ENCODE measurements around the gene XRN2.
"Not testable (repeated sequence)": the region's sequence is repeated elsewhere in the genome, so short reads cannot be mapped to it uniquely, and the experiment has no call there.

The XRN2 gene

DNA sequence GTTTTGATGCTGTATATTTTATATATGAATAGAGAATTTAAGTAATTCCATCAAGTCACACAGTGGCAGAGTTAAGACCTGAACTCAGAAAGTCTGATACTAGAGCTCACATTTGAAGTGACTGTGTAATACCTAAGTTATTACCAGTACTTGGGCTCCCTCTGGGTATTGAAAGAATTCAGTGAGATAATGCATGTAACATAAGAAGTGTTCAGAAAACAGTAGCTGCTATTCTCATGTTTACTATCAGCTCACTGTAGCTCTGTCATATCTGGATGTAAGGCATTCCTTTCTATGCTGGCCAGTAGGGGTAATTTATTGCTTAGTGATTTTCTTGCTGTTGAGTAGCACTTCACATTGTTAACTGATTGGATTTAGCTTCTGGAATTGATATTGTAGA lies 49.6 kb downstream of the XRN2 start:
- DNase-seq = no peak

- no peak for DNase-seq
Measured at GRCh38 chr20:21353236-21353635, 50.1 kb downstream of the XRN2 start.

- DNase-seq = no peak
Measured at GRCh38 chr20:21355981-21356380, 52.9 kb downstream of the XRN2 start.

DNA sequence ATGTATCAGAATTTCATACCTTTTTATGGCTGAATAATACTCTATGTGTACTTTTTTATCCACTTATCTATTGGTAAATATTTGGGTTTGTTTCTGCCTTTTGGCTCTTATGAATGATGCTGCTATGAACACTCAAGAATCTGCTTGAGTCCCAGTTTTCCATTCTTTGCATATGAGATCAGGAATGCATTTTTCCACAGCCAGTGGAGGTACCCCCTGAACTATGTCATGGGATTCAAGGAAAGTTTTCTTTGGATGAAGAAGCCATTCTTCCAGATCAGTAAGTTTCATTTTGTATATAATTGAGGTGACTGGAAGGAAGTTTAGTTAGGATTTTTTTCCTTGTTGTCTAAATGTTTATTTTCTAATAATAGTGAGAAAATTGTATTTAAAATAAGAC lies 53.3 kb downstream of the XRN2 start:
- no peak for DNase-seq

DNA sequence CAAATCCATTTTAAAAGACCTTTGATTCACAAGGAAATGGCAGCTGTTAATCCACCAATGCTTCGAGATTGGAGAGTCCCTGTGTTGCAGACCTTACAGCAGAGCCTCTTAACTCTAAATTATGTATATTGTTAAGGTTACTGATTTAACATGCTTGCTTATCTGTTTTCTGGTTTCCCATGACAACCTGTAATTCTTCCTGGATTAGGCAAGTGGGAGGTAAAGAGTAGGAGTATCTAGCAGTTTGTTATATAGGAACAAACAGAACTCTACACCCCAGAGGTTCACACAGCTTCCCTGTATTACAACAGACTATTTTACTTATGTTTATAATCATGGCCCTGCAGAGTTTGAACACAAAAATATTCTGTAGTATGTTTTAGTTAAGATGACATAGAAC lies 54.7 kb downstream of the XRN2 start:
- no peak for DNase-seq

- no peak for DNase-seq
Measured at GRCh38 chr20:21358737-21359136, 55.6 kb downstream of the XRN2 start.

DNA sequence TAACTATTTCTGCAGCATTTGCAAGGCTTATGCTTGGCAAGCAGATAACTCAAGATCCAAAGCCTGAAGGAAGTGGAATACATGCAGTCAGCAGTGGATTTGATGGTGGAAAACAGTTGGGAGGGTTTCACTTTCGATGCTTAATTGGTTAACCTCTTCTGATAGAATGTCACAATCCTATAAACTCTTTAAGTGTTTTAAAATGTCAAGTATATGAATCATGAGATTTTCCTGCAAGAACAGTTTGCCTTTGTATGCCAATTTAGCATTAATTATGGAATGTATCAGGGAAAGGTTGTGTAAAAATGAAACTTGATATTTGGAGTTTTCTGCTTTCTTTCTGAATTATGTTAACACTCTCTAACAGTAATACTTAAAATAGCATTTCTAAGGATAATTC lies 57.6 kb downstream of the XRN2 start:
- DNase-seq = no peak

GRCh38 chr20:21361266-21361665 lies 58.1 kb downstream of the XRN2 start:
- no peak for DNase-seq

- DNase-seq = no peak
Measured at GRCh38 chr20:21364413-21364812, 61.3 kb downstream of the XRN2 start.

DNA sequence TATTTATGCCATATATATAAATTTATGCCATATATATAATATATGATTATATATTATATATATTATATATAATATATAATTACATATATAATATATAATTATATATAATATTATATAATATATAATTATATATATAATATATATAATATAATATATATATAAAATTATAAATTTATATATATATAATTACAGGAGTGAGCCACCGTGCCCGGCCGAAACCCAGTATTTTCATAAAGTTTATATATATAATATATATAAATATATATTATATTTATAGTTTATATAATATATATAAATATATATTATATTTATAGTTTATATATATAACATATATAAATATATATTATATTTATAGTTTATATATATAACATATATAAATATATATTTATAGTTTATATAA lies 62.6 kb downstream of the XRN2 start:
- DNase-seq = no peak

GRCh38 chr20:21366273-21366672 lies 63.1 kb downstream of the XRN2 start:
- not testable (repeated sequence) for DNase-seq

- DNase-seq = no peak
Measured at GRCh38 chr20:21368791-21369190, 65.7 kb downstream of the XRN2 start.

DNA sequence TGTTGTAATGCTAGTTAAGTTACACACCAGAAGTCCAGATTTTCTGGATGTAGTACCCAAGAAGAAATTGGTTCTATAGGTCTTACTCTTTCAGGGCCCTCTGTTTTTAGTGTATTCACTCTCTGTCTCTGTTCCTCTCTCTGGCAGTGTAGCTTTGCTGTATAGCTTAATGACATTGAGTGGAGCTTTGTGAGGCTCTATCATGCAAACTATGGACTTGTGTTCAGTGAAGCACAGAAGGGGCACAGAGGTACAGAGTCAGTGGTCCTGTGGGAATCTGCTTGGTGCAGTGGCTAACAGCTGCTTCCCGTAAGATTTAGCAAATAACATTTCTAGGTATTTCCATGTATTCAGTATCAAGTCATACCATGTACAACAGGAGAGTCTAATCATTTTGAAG lies 68.1 kb downstream of the XRN2 start:
- no peak for DNase-seq

GRCh38 chr20:21372016-21372415 lies 68.9 kb downstream of the XRN2 start:
- DNase-seq = no peak

DNA sequence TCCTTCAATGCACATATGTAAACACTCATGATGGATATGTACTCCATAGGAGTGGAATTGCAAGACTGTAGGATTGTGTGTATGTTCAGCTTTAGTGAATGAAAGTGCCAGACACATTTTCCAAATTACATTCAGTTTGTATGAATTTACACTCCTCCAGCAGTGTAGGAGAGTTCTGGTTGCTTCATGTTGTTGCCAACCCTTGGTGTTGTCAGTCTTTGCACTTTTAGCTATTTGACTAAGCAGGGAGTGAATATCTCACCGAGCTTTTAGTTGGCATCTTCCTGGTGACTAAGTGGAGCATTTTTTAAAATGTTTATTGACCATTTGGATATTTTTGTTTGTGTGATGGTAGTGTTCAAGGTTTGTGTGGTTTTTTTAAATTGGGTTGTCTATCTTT lies 70.3 kb downstream of the XRN2 start:
- DNase-seq = no peak

GRCh38 chr20:21376626-21377025 lies 73.5 kb downstream of the XRN2 start:
- DNase-seq = no peak

- DNase-seq = no peak
Measured at GRCh38 chr20:21377701-21378100, 74.6 kb downstream of the XRN2 start.

GRCh38 chr20:21378259-21378658 lies 75.1 kb downstream of the XRN2 start:
- DNase-seq = no peak

DNA sequence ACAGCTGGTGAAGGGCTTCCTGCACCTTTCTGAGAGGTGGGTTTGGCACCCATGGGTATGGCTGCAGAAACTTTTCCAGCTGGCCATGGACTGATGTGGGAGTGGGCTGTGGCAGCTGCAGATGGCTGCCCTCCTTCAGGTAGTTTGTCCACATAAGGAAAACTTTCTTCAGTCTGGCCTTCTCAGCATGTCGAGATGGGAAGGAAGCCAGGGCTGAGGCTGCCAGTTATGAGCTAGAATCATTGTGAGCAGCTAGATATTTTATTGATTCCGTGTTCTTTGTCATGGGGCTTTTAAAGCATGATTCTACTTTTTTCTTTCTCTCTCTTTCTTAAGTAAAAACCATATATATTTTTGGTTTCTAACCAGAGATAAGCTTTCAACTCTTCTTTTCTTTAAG lies 77.6 kb downstream of the XRN2 start:
- no peak for DNase-seq

GRCh38 chr20:21381619-21382018 lies 78.5 kb downstream of the XRN2 start:
- no peak for DNase-seq

GRCh38 chr20:21384308-21384892 lies 81.3 kb downstream of the XRN2 start:
- no peak for DNase-seq

DNA sequence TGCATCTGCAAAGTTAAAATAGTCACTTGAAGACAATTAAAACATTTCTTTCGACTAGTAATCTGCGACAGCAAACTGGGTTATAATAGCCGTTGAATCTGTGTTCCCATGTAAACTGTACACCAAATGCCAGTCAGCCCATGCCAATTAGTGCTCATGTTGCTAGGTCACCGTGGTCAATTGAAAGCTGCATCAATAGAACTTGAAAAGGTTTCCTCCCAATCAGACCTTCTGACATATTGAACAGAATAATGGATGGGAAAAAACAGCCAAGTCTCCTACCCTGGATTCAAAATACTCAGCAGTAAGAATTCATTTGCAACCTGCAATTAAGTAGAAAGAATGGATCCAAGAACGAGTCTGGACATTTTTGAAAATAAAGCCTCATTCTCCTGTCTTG lies 83.0 kb downstream of the XRN2 start:
- no peak for DNase-seq

DNA sequence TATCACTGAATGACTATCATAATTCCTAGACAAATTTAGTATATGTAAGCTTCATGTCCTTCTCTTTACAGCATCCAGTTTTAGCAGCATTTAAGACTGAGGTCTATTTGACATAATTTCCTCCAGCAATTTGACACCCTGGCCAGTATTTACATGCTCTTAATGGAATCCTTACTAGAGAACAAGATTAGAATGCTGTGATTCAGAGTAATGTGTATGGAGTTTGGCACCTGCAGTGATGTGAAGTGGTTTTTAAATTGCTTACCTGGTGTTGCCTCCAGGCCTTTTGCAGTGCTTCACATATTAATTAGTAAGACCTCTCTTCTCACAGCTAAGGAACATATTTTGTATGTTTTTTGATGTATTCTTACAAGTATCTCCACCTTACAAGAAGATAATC lies 84.4 kb downstream of the XRN2 start:
- DNase-seq = no peak

DNA sequence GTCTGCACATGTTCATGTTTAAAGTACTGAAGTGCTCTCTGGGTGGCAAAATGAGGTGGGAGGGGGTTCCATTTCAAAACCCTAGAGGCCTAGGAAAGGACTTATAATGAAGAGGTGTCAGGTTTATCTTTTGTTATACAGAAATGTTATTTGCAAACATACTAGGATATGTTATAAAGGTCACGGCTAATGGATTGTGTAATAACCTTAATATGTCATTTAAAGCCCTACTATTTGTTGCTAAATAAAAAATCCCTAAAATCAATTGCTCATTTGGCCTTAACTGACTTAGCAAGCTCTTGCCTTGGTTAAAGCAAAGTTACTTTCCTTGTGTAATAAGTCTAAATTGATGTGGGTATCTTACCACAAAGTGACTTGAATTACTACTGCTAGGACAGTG lies 85.4 kb downstream of the XRN2 start:
- DNase-seq = no peak

DNA sequence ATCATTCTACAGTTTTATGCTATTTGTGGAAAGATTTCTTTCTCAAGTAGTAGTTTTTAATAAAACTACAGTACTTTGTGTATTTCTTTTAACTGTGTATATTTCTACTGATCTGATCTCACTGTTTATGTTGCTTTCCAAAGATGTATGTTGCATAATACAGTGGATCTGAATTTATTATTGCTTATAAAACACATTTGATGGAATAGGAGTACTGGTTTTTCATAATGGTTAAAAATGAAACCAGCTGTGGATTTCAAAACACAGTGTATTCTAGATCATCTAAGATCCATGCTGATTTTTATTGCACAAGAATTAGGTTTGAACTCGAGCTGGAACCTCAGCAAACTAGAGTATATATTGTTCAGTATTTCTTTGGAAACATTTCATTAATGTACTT lies 86.2 kb downstream of the XRN2 start:
- DNase-seq = no peak

DNA sequence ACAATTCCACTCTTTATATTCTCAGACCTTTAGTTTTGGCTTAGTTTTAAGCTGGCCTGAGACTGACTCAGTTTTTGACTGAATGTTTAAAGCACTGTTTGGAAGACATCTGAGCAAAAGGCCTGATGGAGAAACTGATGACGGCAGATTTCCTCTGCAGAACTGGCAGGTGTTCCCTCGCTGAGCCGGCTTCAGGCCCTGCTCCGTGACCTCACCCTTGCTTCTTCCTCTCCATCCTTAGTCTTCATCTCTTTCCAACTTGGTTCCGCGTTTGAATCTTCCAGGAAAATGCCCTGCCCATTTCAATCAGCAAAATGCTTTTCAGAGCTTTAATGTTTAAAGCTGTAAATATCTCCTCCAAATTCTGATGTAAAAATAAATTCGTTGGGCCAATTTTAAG lies 87.6 kb downstream of the XRN2 start:
- DNase-seq = no peak

Measured in NCI-H1048 (cell line).